T47D (cell line): ENCODE data around the gene MARK3.

Experiments
- DNase-seq, 2 experiments: peaks; one replicate each; pipeline versions ENCODE4 v3.0.0 to v3.0.0-alpha.2; 2011 to 2012; ENCODE audit warnings: low read depth in 1 of 2, low spot score in 1 of 2
- JUND ChIP-seq: IDR thresholded peaks from 2 replicates; pipeline ENCODE4 v1.6.1; 2012; ENCODE audit warnings: low read depth
- in situ Hi-C: cut with HindIII; loops from 2 replicates; pipeline ENCODE4 v1.10.0; 2016; ENCODE audit warnings: low sequenced_read_pairs, low pct_unique_long_range_greater_than_20kb

MARK3 gene

DNA sequence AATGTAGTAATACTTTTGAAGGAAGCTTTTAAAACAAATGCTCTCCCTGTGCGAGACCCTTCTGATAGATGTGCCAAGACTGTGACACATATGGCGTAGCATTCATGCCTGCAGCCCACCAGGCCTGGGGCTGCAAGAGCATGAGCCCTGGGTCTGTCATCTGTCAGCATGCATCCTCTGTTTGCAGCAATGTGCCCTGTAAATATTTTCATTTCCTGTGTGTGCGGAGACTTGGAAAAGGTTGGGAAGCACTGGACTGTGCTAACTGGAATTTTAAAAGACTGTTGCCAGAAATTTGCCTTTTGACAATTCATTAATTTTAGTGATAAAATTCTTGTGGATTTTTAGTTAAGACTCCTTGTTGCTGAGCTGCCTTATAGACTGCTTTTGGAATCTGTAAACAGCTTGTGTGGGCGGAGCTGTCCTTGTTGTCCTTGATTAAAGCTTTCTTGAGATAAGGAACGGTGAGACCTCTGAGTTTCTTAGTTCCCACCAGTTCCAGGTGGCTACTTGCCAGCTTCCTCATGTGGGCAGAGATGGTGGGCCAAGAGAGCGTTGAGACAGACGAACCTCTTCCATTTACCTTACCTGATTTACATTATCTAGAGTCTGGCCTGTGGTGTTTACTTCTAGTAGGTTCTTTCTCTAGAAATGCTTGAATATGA lies 23.4 kb downstream of the MARK3 start:
- in situ Hi-C loops = no loop called here
- TF ChIP-seq JUND = no peak
- DNase-seq = no peak

DNA sequence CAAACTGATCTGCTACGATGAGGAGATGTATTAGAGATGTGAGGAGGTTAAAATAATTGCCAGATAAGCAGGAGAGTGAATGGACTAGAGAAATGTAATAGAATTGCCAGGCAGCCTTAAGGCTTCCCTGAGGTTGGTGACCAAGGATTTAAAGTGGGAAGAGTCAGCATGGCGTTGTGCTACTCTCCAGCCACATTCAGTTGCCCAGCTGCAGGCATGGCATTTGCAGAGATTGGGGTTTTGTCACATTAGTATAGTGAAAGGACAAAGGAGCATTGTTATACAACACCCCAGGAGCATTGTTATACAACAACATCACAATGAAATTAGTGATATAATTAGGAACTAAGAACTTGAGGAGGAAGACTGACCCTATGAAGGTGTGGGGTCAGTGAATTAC lies 31.7 kb downstream of the MARK3 start:
- in situ Hi-C loops = no loop called here
- no peak for DNase-seq

DNA sequence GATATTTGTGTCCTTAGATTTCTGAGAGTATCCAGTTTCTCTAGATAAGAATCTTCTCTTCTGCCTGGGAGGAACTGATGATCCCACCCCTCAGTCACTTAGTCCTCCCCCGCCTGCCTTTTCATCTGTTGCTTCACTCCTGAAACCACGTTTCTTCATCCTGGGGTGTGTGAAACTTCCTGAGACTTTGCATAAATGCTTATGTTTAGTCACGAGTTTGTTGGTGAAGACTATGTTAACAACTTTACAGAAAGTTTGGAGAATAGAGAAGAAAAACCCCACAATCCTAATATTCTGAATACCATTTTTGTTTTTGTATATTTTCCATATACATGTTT lies 33.2 kb downstream of the MARK3 start:
- DNase-seq = no peak
- in situ Hi-C loops = no loop called here

More for the DNA sequence above, 31.7 kb downstream of the MARK3 start:
- no peak for TF ChIP-seq JUND

DNA sequence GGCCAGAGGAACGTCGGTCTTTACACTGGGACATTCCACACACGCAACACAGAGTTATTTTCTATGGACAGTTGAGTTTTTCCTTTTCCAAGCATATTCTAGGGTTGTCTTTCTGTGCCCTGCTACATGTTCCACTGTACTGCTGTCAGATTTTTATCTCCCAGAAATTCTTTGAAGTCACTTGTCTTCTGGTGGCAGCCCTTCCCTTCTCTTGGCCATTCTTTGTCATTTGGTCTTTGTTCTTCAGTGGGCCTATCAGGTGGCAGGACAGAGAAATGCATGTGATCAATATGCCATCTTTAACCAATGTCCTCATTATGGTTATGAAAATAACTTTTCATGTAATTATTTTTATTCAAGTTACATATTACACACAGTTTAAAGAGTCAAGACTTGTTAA lies 36.3 kb downstream of the MARK3 start:
- DNase-seq = no peak
- in situ Hi-C loops = no loop called here
- no peak for TF ChIP-seq JUND

More for the DNA sequence above, 33.2 kb downstream of the MARK3 start:
- TF ChIP-seq JUND = no peak

DNA sequence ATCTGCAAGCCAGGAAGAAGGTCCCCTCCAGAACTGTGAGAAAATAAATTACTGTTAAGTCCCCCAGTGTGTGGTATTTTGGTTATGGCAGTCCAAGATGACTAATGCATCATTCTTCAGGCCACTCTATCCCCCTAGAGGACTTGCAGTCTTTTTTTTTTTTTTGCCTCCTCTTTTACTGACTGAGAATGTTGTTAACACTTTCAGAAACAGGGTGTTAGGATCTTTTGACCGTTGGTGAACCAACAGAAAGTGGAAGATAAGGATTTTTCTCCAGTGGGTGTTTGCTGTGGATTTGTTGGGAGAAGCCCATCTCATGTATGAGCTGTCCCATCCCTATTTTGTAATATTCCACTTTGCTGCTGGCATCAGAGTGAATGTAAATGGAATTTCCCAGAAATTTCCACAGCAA lies 37.8 kb downstream of the MARK3 start:
- no peak for TF ChIP-seq JUND
- DNase-seq = no peak
- in situ Hi-C loops = no loop called here

DNA sequence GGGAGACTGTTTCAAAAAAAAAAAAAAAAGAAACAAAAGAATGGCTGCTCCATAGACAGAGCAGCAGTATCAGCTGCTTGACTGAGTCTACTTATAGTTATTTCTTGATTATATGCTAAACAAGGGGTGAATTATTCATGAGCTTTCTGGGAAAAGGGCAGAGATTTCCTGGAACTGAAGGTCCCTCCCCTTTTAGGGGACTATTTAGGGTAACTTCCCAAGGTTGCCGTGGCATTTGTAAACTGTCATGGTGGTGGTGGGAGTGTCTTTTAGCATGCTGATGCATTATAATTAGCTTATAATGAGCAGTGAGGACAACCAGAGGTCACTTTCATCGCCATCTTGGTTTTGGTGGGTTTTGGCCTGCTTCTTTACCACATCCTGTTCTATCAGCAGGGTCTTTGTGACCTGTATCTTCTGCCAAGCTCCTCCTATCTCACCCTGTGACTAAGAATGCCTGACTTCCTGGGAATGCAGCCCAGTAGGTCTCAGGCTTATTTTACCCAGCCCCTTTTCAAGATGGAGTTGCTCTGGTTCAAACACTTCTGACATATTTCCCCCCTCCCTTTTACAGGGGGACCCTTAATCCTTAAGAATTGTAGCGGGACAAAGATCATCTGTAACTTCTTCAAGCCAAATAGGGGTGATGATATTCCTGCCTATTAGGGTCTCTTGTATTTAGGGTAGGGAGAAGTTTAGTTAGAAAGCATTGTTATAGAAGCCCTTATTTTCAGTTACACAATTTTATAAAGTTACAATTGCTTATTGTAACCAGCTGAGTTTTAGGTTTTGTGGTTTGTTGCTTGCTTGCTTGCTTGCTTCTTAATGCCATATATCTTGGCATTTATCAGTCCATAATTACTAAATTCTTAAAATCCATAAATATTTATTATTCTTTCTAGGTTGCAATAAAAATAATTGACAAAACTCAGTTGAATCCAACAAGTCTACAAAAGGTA lies 42.5 kb downstream of the MARK3 start:
- peak in 1 of 2 experiments; percentile 21 for DNase-seq
- TF ChIP-seq JUND = no peak
- in situ Hi-C loops = no loop called here

DNA sequence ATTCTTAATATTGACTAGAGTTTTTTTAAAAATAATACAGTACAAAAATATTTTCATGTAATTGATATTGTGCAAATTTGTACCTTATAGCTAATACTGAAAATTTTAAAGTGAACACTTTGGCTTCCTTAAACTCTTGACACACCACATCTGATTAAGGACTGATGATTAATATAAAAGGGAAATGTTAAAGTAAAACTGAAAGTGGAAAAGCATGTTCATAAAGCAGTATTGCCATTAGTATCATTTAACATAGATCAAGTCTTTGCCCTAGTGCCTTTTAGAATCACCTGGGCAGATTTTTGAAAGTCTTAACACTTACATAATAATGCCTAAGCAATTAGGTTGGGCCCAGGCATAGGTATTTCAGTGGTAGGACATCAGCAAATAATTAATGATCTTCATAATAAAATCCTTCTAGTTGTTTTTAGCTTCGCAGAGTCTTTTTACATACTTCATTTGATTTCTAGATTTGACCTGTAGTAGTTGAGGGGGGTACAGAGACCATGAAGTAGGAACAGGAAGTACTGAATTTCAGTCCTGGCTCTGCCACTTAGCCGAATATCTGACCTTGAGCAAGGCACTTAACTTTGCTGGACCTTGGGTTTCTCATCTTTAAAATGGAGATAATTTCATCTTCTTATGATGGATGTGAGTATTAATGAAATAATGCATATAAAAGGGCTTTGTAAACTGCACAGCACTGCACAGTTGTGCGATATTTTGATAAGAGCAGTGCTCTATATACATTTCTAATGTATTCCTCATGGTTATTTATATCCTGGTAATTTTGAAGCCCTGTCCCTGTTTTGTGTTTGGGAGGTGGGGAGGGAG lies 43.7 kb downstream of the MARK3 start:
- in situ Hi-C loops = no loop called here
- no peak for DNase-seq
- TF ChIP-seq JUND = no peak

DNA sequence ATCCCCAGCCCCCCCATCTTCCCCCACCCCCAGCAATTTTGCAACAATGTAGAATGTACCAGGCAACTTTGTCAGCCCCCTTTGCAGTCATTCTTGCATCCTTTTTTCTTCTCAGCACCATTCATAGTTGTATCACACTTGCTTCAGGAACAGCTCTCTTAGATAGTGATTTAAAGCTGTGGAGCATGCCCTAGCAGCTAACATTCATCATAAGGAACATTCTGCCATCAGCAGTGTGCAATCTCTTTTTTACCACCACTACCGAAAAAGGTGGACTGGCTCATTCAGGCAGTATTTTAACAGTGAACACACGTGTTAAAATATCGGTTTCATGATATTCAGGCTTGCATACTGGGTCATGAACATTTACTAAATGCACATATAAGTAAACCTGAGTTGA lies 45.1 kb downstream of the MARK3 start:
- in situ Hi-C loops = no loop called here
- TF ChIP-seq JUND = no peak
- no peak for DNase-seq

DNA sequence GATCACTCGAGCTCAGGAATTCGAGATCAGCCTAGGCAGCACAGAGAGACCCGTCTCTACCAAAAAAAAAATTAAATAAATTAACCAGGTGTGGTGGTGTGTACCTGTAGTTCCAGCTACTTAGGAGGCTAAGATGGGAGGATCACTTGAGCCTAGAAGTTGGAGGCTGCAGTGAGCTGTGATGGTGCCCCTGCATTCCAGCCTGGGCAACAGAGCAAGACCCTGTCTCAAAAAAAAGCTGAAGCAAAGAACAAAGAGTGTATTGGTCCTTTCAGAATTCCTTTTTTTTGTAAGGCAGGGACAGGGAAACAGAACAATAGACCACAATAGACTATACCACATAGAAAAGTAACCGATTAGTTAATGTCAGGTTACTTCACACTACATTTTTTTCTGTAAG lies 47.4 kb downstream of the MARK3 start:
- no peak for DNase-seq
- in situ Hi-C loops = no loop called here
- TF ChIP-seq JUND = no peak

DNA sequence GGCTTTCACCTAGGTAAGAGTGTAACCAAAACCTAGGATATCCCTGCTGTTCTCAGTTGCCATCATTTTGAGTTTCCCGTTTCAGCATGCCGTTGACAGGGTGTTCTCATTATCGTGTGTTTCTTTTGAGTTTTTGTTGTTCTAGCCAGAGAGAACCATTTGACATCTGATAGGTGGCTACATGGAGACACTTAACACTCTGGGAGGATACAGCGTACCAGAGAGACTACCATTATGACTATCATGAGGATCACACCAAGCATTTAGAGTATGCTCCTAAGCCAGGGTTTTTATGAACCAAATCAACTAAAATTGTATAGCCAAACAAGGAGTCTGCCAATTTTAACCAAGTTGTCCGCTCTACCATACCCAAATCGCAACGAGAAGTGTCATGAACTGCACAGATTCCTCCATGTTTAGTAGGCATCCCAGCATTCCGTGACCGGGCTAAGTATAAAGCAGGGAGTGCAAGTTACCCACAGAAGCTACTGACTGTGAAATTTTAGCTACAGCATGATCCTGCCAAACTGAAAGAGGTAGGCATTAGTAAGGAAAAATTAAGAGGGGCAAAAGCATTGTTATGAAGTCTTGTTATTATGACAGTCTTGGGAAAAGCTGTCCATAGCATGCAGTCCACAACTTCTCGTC lies 48.8 kb downstream of the MARK3 start:
- TF ChIP-seq JUND = no peak
- in situ Hi-C loops = no loop called here

DNA sequence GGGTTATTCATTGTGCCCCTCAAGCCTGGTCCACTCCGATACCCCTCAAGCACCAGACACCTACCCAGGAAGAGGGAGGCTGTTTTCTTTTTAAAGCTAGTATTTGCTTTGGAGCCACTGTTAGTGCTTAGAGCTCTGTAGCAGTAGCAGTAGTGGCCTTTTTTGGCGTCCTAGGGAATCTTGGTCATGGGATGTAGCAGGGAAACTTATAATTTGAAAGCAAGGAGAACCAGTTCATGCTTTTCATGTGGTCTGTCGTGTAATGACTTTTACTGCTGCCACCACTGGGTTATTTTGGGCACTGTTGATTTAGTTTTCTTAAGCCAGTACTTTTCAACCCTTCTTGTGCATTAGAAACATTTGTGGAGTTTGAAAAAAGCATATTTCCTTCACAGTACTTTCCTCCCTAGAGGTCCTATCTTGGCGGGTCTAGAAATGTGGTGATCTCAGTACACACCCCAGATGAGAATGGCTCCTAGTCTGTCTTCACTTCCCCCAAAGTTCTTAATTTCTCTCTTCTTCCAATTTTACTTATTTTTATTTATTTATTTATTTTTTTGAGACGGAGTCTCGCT lies 49.7 kb downstream of the MARK3 start:
- no peak for TF ChIP-seq JUND
- peak in 1 of 2 experiments; percentile 15 for DNase-seq
- in situ Hi-C loops = no loop called here

More for the DNA sequence above, 48.8 kb downstream of the MARK3 start:
- no peak for DNase-seq

DNA sequence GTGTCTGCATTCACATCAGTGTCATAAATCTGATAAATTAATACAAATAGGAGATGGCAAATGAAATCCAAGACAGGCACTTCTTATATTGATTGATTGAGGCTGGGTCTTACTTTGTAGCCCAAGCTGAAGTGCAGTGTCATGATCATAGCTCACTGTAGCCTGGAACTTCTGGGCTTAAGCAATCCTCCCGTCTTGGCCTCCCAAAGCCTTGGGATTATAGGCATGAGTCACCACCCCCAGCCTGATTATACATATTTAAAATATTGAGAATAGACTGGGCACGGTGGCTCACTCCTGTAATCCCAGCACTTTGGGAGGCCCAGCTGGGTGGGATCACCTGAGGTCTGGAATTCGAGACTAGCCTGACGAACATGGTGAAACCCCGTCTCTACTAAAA lies 51.3 kb downstream of the MARK3 start:
- TF ChIP-seq JUND = no peak
- DNase-seq = no peak
- in situ Hi-C loops = no loop called here
